Measurements from ENCODE around the gene ZC3H18. TPM values are rescaled to one million over a fixed set of nuclear protein-coding genes. Genes with fewer than 3 reads are reported as not detected.

Gene ZC3H18
- total RNA-seq, 1 donor from 2014 or later = 49.3 TPM

- Mint-ChIP-seq H3K27me3 (ENCODE audit: unreplicated experiment) (peaks cover 2% of the 10 kb centered on the region), H3K9me3 (ENCODE audit: unreplicated experiment) (no peaks in the 10 kb centered on the region), H3K36me3 (ENCODE audit: low read depth, unreplicated experiment) (peaks cover 29% of the 10 kb centered on the region), H3K4me1 (ENCODE audit: unreplicated experiment) (no peaks in the 10 kb centered on the region), H3K4me3 (ENCODE audit: unreplicated experiment) (peak overlapping the region; percentile 29), H3K27ac (ENCODE audit: unreplicated experiment) (peak overlapping the region; percentile 25)
- no peak for DNase-seq (ENCODE audit: low spot score)
- TF ChIP-seq, protein P1, sequence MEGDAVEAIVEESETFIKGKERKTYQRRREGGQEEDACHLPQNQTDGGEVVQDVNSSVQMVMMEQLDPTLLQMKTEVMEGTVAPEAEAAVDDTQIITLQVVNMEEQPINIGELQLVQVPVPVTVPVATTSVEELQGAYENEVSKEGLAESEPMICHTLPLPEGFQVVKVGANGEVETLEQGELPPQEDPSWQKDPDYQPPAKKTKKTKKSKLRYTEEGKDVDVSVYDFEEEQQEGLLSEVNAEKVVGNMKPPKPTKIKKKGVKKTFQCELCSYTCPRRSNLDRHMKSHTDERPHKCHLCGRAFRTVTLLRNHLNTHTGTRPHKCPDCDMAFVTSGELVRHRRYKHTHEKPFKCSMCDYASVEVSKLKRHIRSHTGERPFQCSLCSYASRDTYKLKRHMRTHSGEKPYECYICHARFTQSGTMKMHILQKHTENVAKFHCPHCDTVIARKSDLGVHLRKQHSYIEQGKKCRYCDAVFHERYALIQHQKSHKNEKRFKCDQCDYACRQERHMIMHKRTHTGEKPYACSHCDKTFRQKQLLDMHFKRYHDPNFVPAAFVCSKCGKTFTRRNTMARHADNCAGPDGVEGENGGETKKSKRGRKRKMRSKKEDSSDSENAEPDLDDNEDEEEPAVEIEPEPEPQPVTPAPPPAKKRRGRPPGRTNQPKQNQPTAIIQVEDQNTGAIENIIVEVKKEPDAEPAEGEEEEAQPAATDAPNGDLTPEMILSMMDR (IDR thresholded peaks at IDR 0.05; ENCODE audit: unreplicated experiment) = no peak
Observed at GRCh38 chr16:88578446-88579313, 8.5 kb downstream of the ZC3H18 start.

DNA sequence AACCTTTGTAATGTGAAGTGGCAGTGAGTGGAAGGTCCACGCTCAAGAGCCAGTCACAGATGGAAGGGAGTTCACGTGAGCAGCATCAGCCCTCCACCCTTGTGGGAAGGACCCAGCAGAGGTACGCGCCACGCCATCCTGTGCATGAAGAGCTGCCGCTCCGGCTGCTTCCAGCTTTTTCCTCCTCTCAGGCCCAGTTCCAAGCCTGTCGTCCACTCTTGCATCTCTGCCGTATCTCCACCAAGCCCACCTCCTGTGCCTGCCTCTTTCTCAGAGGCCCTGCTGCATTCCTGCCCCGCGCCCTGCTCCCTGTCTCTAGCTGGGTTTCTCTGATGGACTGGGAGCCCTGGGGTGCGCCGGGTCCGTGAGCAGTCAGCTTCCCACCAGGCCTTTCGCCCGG lies 10.2 kb downstream of the ZC3H18 start:
- H3K27ac Mint-ChIP-seq (ENCODE audit: unreplicated experiment) = no peak overlapping the region
- H3K36me3 Mint-ChIP-seq (ENCODE audit: low read depth, unreplicated experiment) = peaks cover 29% of the 10 kb centered on the region
- DNase-seq (ENCODE audit: low spot score) = no peak

GRCh38 chr16:88581033-88581432 lies 10.8 kb downstream of the ZC3H18 start:
- H3K4me1 Mint-ChIP-seq (ENCODE audit: unreplicated experiment) = no peaks in the 10 kb centered on the region
- no peaks in the 10 kb centered on the region for H3K9me3 Mint-ChIP-seq (ENCODE audit: unreplicated experiment)
- TF ChIP-seq, protein P1 (IDR thresholded peaks at IDR 0.05; ENCODE audit: unreplicated experiment) = no peak

More for the DNA sequence above, 10.2 kb downstream of the ZC3H18 start:
- Mint-ChIP-seq H3K9me3 (ENCODE audit: unreplicated experiment) (no peaks in the 10 kb centered on the region), H3K27me3 (ENCODE audit: unreplicated experiment) (peaks cover 3% of the 10 kb centered on the region), H3K4me3 (ENCODE audit: unreplicated experiment) (no peak overlapping the region), H3K4me1 (ENCODE audit: unreplicated experiment) (no peaks in the 10 kb centered on the region)
- TF ChIP-seq, protein P1 (IDR thresholded peaks at IDR 0.05; ENCODE audit: unreplicated experiment) = no peak

DNA sequence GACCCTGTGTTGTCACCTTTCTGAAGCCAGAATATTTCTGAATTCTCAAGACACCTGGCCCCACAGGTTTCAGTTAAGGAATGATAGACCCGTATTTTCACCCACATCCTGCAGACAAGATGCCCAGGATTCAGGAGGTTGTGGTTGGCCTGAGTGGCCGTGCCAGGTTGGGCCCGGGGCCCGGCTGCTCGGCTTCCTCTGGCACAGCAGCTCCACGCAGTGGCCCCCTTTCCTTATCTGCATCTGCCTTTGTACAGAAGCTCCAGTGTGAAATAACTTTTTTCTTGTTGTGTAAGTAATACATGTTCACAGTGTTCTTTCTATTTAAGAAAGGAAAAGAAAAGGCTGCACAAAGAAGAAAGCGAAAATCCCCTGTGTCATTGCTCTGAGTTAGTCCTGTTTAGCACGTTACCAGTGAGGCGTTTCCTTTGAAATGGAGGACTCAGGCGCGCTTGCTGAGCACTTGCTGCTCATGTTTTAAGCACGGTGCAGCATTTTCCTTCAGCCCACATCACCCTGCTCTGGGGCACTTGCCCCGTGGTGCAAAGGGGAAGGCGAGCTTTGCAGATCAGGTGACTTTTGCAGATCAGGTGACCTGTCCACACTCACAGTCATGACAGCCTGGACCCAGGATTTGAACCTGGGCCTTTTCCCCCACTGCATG lies 12.8 kb downstream of the ZC3H18 start:
- Mint-ChIP-seq H3K36me3 (ENCODE audit: low read depth, unreplicated experiment) (peaks cover 32% of the 10 kb centered on the region), H3K27ac (ENCODE audit: unreplicated experiment) (no peak overlapping the region), H3K27me3 (ENCODE audit: unreplicated experiment) (peaks cover 3% of the 10 kb centered on the region)

More at GRCh38 chr16:88581033-88581432, 10.8 kb downstream of the ZC3H18 start:
- Mint-ChIP-seq H3K4me3 (ENCODE audit: unreplicated experiment) (no peak overlapping the region), H3K27me3 (ENCODE audit: unreplicated experiment) (peaks cover 5% of the 10 kb centered on the region), H3K27ac (ENCODE audit: unreplicated experiment) (no peak overlapping the region), H3K36me3 (ENCODE audit: low read depth, unreplicated experiment) (peaks cover 29% of the 10 kb centered on the region)
- no peak for DNase-seq (ENCODE audit: low spot score)

More for the DNA sequence above, 12.8 kb downstream of the ZC3H18 start:
- H3K4me3 Mint-ChIP-seq (ENCODE audit: unreplicated experiment) = no peak overlapping the region
- no peaks in the 10 kb centered on the region for H3K9me3 Mint-ChIP-seq (ENCODE audit: unreplicated experiment)
- no peaks in the 10 kb centered on the region for H3K4me1 Mint-ChIP-seq (ENCODE audit: unreplicated experiment)
- DNase-seq (ENCODE audit: low spot score) = no peak
- TF ChIP-seq, protein P1 (IDR thresholded peaks at IDR 0.05; ENCODE audit: unreplicated experiment) = no peak

Measured in endothelial cell (in vitro differentiated cells).